Keratinocyte (primary cell): ENCODE measurements around the gene LHFPL3. TPM values are rescaled to one million over a fixed set of nuclear protein-coding genes. Genes with fewer than 3 reads are reported as not detected.

ENCODE experiments used
- DNase-seq: peaks from one replicate; pipeline ENCODE4 v3.0.0-alpha.2; 2011; ENCODE audit warnings: low read depth, missing footprints, low spot score
- FAIRE-seq: peaks from 2 replicates; lab custom pipeline; 2011; peaks lifted over from hg19 to GRCh38; lab: Jason Lieb, UNC
- H2AFZ ChIP-seq: 2 replicates; pipeline ENCODE4 v1.6.0; 2012; ENCODE audit warnings: low read length, control low read depth, inconsistent platforms; ENCODE audit not compliant: control insufficient read depth
- H3K27ac ChIP-seq: 2 replicates; pipeline ENCODE4 v1.5.1; 2011; ENCODE audit warnings: low read length; ENCODE audit not compliant: control insufficient read depth, insufficient read depth
- H3K27me3 ChIP-seq: 3 replicates; pipeline ENCODE4 v1.6.0; 2011; ENCODE audit warnings: low read length; ENCODE audit not compliant: control insufficient read depth, insufficient read depth; ENCODE audit errors: extremely low read depth
- H3K36me3 ChIP-seq, 2 experiments: 2 replicates in 1 of 2; 3 replicates in 1 of 2; pipeline ENCODE4 v1.5.1; 2011; ENCODE audit warnings: low read length in 2 of 2, mild to moderate bottlenecking in 1 of 2; ENCODE audit not compliant: control insufficient read depth in 2 of 2, insufficient read depth in 2 of 2; ENCODE audit errors: extremely low read depth in 1 of 2
- H3K4me1 ChIP-seq: 3 replicates; pipeline ENCODE4 v1.5.1; 2011; ENCODE audit warnings: low read length; ENCODE audit not compliant: control insufficient read depth, insufficient read depth; ENCODE audit errors: extremely low read depth
- H3K4me2 ChIP-seq: 3 replicates; pipeline ENCODE4 v1.6.0; 2011; ENCODE audit warnings: low read depth, low read length; ENCODE audit not compliant: control insufficient read depth, insufficient read depth; ENCODE audit errors: extremely low read depth
- H3K4me3 ChIP-seq, 3 experiments: fragments of 200-600 bp in 1 of 3; sonication (generic) in 1 of 3; 2 replicates in 2 of 3; 3 replicates in 1 of 3; pipeline ENCODE4 v1.5.1; 2011 to 2016; ENCODE audit warnings: low read length in 3 of 3, mild to moderate bottlenecking in 3 of 3, control low read depth in 2 of 3, inconsistent platforms in 1 of 3, low read depth in 1 of 3, mixed read lengths in 1 of 3, mixed run types in 1 of 3, moderate library complexity in 1 of 3; ENCODE audit not compliant: control insufficient read depth in 2 of 3, insufficient read depth in 2 of 3; ENCODE audit errors: extremely low read depth in 1 of 3
- H3K79me2 ChIP-seq: 2 replicates; pipeline ENCODE4 v1.6.0; 2012; ENCODE audit warnings: low read length; ENCODE audit not compliant: control insufficient read depth, insufficient read depth
- H3K9ac ChIP-seq: 3 replicates; pipeline ENCODE4 v1.6.0; 2011; ENCODE audit warnings: low read length; ENCODE audit not compliant: control insufficient read depth, insufficient read depth; ENCODE audit errors: extremely low read depth
- H3K9me1 ChIP-seq: 3 replicates; pipeline ENCODE4 v1.6.0; 2011; ENCODE audit warnings: low read length; ENCODE audit not compliant: control insufficient read depth, insufficient read depth; ENCODE audit errors: extremely low read depth
- H3K9me3 ChIP-seq: 2 replicates; pipeline ENCODE4 v1.5.1; 2012; ENCODE audit warnings: low read depth, low read length; ENCODE audit not compliant: control insufficient read depth
- H4K20me1 ChIP-seq: 3 replicates; pipeline ENCODE4 v1.6.0; 2011; ENCODE audit warnings: low read length; ENCODE audit not compliant: control insufficient read depth, insufficient read depth; ENCODE audit errors: extremely low read depth
- CTCF ChIP-seq, 3 experiments: IDR thresholded peaks in 1 of 3; conservative IDR thresholded peaks in 1 of 3; optimal IDR thresholded peaks in 1 of 3; 2 replicates in 2 of 3; 3 replicates in 1 of 3; pipeline versions ENCODE3 to v1.5.1; 2011; ENCODE audit warnings: low read length in 3 of 3, mild to moderate bottlenecking in 3 of 3, moderate library complexity in 2 of 3, control low read depth in 1 of 3, inconsistent platforms in 1 of 3; ENCODE audit not compliant: insufficient read depth in 2 of 3; ENCODE audit errors: extremely low read depth in 1 of 3
- EZH2 ChIP-seq: IDR thresholded peaks from one replicate; pipeline ENCODE4 v1.6.1; 2012; ENCODE audit warnings: inconsistent platforms, mild to moderate bottlenecking, low read length, moderate library complexity
- dilution Hi-C: fragments of 300-500 bp; cut with MboI; formaldehyde crosslinking; loops from one replicate; pipeline ENCODE4 v1.7.0; 2020; ENCODE audit warnings: low sequenced_read_pairs; ENCODE audit not compliant: extremely low pct_ligation_motif_present
- polyA plus RNA-seq, 5 experiments: library from polyadenylated mRNA; depleted of rRNA in 3 of 5; stranded (reverse) in 3 of 5; stranded (forward) in 1 of 5; unstranded in 1 of 5; fragments of >200 nt; gene quantifications; 1 replicate in 1 of 5; 2 replicates in 3 of 5; 3 replicates in 1 of 5; pipeline versions ENCODE4 v1.2.1 to v1.2.3, GENCODE V29; 2011 to 2012; ENCODE audit warnings: missing spikeins in 2 of 5, low read depth in 1 of 5, low replicate concordance in 1 of 5

The LHFPL3 gene
- polyA plus RNA-seq, 1 donor (not counting 4 experiments of a cell fraction or from before 2014, with no cell fraction given), result not detected

GRCh38 chr7:104296900-104297299, 31.5 kb upstream of the LHFPL3 start:
- no peak overlapping the region for H3K4me3 ChIP-seq
- no peaks in the 10 kb centered on the region for H3K9me1 ChIP-seq
- H3K27me3 ChIP-seq, result no peaks in the 10 kb centered on the region
- no peak overlapping the region for H3K27ac ChIP-seq
- H3K9me3 ChIP-seq, result no peaks in the 10 kb centered on the region
- dilution Hi-C loops, result loop anchor here (5.0 kb wide), 1 partner anchor 65 kb away; no protein-coding TSS in a partner anchor
- FAIRE-seq, result no peak
- no peaks in the 10 kb centered on the region for H3K4me1 ChIP-seq
- no peak overlapping the region for H3K9ac ChIP-seq
- H2AFZ ChIP-seq, result no peak overlapping the region
- no peak overlapping the region for H3K4me2 ChIP-seq
- H3K36me3 ChIP-seq, result no peaks in the 10 kb centered on the region
- no peak for DNase-seq
- TF ChIP-seq EZH2 (no peak), CTCF (optimal IDR thresholded peaks at IDR 0.05 in 1 of 3, IDR thresholded peaks at IDR 0.05 in 1 of 3, conservative IDR thresholded peaks at IDR 0.05 in 1 of 3; ENCODE audit: extremely low read depth in 1 of 3, insufficient read depth in 2 of 3, low read length in 3 of 3) (no peak)
- no peaks in the 10 kb centered on the region for H3K79me2 ChIP-seq
- H4K20me1 ChIP-seq, result no peaks in the 10 kb centered on the region

GRCh38 chr7:104299323-104299722, 29.1 kb upstream of the LHFPL3 start:
- H3K4me2 ChIP-seq, result no peak overlapping the region
- no peak overlapping the region for H3K9ac ChIP-seq
- H3K36me3 ChIP-seq, result no peaks in the 10 kb centered on the region
- TF ChIP-seq CTCF (optimal IDR thresholded peaks at IDR 0.05 in 1 of 3, IDR thresholded peaks at IDR 0.05 in 1 of 3, conservative IDR thresholded peaks at IDR 0.05 in 1 of 3; ENCODE audit: extremely low read depth in 1 of 3, insufficient read depth in 2 of 3, low read length in 3 of 3), result no peak
- H3K27me3 ChIP-seq, result no peaks in the 10 kb centered on the region
- no peaks in the 10 kb centered on the region for H4K20me1 ChIP-seq
- no peaks in the 10 kb centered on the region for H3K9me3 ChIP-seq
- dilution Hi-C loops, result loop anchor here (5.0 kb wide), 1 partner anchor 63 kb away; no protein-coding TSS in a partner anchor
- no peaks in the 10 kb centered on the region for H3K79me2 ChIP-seq
- H2AFZ ChIP-seq, result no peak overlapping the region
- H3K9me1 ChIP-seq, result no peaks in the 10 kb centered on the region
- no peaks in the 10 kb centered on the region for H3K4me1 ChIP-seq
- FAIRE-seq (no peak), DNase-seq (no peak)
- no peak overlapping the region for H3K27ac ChIP-seq
- H3K4me3 ChIP-seq, result no peak overlapping the region
